SK-N-SH treated with all-trans-retinoic acid at 6 μM for 48 hours (cell line): ENCODE results near the gene SSRP1.

Source experiments
- ATAC-seq: fragments of 200-7000 bp; cut with Tn5 transposase; 3 replicates; pipeline ENCODE4 v1.9.1; 2020; ENCODE audit warnings: mild to moderate bottlenecking, moderate library complexity
- BACH2 ChIP-seq: fragments of 250-450 bp; sonication (Bioruptor Pico); IDR thresholded peaks from 2 replicates; pipeline ENCODE4 v1.9.0; 2021; ENCODE audit warnings: mild to moderate bottlenecking, borderline replicate concordance
- CSDC2 ChIP-seq: fragments of 250-450 bp; sonication (Bioruptor Pico); IDR thresholded peaks from 2 replicates; pipeline ENCODE4 v1.5.0; 2020; ENCODE audit warnings: mild to moderate bottlenecking, moderate library complexity
- ISL1 ChIP-seq: fragments of 250-450 bp; sonication (Bioruptor Pico); IDR thresholded peaks from 2 replicates; pipeline ENCODE4 v2.1.2; 2022; ENCODE audit warnings: mild to moderate bottlenecking, moderate library complexity
- PATZ1 ChIP-seq: fragments of 250-450 bp; sonication (Bioruptor Pico); IDR thresholded peaks from 2 replicates; pipeline ENCODE4 v1.8.0; 2020; ENCODE audit warnings: mild to moderate bottlenecking, moderate library complexity, borderline replicate concordance
- POU6F1 ChIP-seq: fragments of 250-450 bp; sonication (Bioruptor Pico); IDR thresholded peaks from 2 replicates; pipeline ENCODE4 v1.8.0; 2021; ENCODE audit warnings: low read depth, mild to moderate bottlenecking, moderate library complexity, borderline replicate concordance
- PPARA ChIP-seq: fragments of 250-450 bp; sonication (Bioruptor Pico); IDR thresholded peaks from 2 replicates; pipeline ENCODE4 v1.5.0; 2020; ENCODE audit warnings: mild to moderate bottlenecking, borderline replicate concordance
- RARB ChIP-seq: fragments of 250-450 bp; sonication (Bioruptor Pico); IDR thresholded peaks from 2 replicates; pipeline ENCODE4 v1.8.0; 2021; ENCODE audit warnings: mild to moderate bottlenecking, moderate library complexity
- SNAI2 ChIP-seq: fragments of 250-450 bp; sonication (Bioruptor Pico); IDR thresholded peaks from 2 replicates; pipeline ENCODE4 v1.5.0; 2020; ENCODE audit warnings: mild to moderate bottlenecking, moderate library complexity
- TCF4 ChIP-seq: fragments of 250-450 bp; sonication (Bioruptor Pico); IDR thresholded peaks from 2 replicates; pipeline ENCODE4 v1.8.0; 2021; ENCODE audit warnings: mild to moderate bottlenecking, moderate library complexity, borderline replicate concordance
- TOX ChIP-seq: fragments of 250-450 bp; sonication (Bioruptor Pico); IDR thresholded peaks from 2 replicates; pipeline ENCODE4 v1.8.0; 2021; ENCODE audit warnings: mild to moderate bottlenecking, moderate library complexity, borderline replicate concordance
- ZC3H10 ChIP-seq: fragments of 250-450 bp; sonication (Bioruptor Pico); IDR thresholded peaks from 2 replicates; pipeline ENCODE4 v1.5.1; 2021; ENCODE audit warnings: mild to moderate bottlenecking, moderate library complexity
- ZFP3 ChIP-seq: fragments of 250-450 bp; sonication (Bioruptor Pico); IDR thresholded peaks from 2 replicates; pipeline ENCODE4 v1.5.0; 2020; ENCODE audit warnings: mild to moderate bottlenecking, moderate library complexity
- ZFP30 ChIP-seq: fragments of 450-650 bp; formaldehyde crosslinking; IDR thresholded peaks from 2 replicates; pipeline ENCODE4 v1.5.0; 2022; ENCODE audit warnings: mild to moderate bottlenecking, moderate library complexity
- ZNF565 ChIP-seq: fragments of 450-650 bp; formaldehyde crosslinking; conservative IDR thresholded peaks from 2 replicates; pipeline ENCODE4 v1.5.0; 2020; ENCODE audit warnings: low read depth, mild to moderate bottlenecking, moderate library complexity
- ZNF70 ChIP-seq: fragments of 450-650 bp; formaldehyde crosslinking; IDR thresholded peaks from 2 replicates; pipeline ENCODE4 v1.5.0; 2020; ENCODE audit warnings: mild to moderate bottlenecking, moderate library complexity
- ZNF8 ChIP-seq: fragments of 450-650 bp; formaldehyde crosslinking; IDR thresholded peaks from 2 replicates; pipeline ENCODE4 v1.5.0; 2020; ENCODE audit warnings: mild to moderate bottlenecking, moderate library complexity
- TF ChIP-seq, protein P1 (sequence below): fragments of 250-450 bp; sonication (Bioruptor Pico); IDR thresholded peaks from 2 replicates; pipeline ENCODE4 v1.5.1; 2020; ENCODE audit warnings: low read depth, mild to moderate bottlenecking, moderate library complexity
- TF ChIP-seq, protein P2 (sequence below): fragments of 250-450 bp; sonication (Bioruptor Pico); IDR thresholded peaks from 2 replicates; pipeline ENCODE4 v1.5.1; 2021; ENCODE audit warnings: mild to moderate bottlenecking, moderate library complexity

The SSRP1 gene

DNA sequence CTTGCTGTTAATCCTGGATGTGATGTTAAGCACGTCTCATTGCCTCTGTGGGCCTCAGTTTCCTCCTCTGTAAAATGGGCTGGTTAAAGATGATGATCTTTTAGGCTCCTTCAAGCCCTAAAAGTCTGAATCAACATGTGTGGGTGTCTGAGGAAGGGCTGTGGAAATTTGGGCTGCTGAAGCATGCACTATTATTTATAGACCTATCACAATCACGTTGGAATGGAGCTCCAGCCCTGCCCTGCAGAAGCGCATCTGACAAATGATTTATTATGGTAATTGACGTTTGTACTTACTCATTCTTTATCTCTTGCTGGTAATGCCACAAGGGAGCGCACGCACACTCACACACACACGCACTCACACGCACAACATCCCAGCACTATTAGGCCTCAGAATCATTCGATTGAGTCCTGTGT lies 22.9 kb upstream of the SSRP1 start (continued):
- TF ChIP-seq POU6F1 (CRISPR knock-in tag) (no peak), ZFP30 (no peak), PATZ1 (no peak), ISL1 (CRISPR knock-in tag) (no peak), RARB (CRISPR knock-in tag) (no peak)
- TF ChIP-seq, all 23 proteins: peak for 0

- TF ChIP-seq SNAI2 (no peak), TCF4 (no peak), ZFP30 (no peak), ISL1 (CRISPR knock-in tag) (no peak), PPARA (CRISPR knock-in tag) (no peak), ZNF70 (CRISPR knock-in tag) (no peak)
- TF ChIP-seq, all 23 proteins: peak for 0
- ATAC-seq: no peak
These were observed 22.2 kb upstream of the SSRP1 start for GRCh38 chr11:57357856-57358255.

DNA sequence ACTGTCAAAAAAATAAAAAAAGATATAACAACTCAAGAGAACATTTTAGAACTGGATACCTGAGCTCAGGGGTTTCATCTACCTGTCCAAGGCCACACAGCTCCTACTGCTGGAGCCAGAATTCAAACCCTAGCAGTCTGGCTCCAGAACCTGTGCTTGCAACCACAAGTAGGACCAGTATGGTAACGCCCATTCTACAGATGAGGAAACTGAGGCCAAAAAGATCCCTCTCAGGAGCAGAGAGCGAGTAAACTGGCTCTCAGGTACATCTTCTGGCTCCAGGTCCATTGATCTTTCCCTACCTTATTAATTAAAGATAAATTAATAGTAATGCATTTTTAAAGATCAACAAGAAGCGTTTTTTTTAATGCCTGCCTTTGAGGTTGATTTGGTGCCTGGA lies 21.6 kb upstream of the SSRP1 start:
- TF ChIP-seq ZNF8 (CRISPR knock-in tag) (no peak), ZFP3 (CRISPR knock-in tag) (no peak), ZNF565 (CRISPR knock-in tag) (no peak), ZC3H10 (CRISPR knock-in tag) (no peak), PPARA (CRISPR knock-in tag) (no peak), POU6F1 (CRISPR knock-in tag) (no peak), CSDC2 (CRISPR knock-in tag) (no peak), SNAI2 (no peak)
- TF ChIP-seq, protein P1, sequence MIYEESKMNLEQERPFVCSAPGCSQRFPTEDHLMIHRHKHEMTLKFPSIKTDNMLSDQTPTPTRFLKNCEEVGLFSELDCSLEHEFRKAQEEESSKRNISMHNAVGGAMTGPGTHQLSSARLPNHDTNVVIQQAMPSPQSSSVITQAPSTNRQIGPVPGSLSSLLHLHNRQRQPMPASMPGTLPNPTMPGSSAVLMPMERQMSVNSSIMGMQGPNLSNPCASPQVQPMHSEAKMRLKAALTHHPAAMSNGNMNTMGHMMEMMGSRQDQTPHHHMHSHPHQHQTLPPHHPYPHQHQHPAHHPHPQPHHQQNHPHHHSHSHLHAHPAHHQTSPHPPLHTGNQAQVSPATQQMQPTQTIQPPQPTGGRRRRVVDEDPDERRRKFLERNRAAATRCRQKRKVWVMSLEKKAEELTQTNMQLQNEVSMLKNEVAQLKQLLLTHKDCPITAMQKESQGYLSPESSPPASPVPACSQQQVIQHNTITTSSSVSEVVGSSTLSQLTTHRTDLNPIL (CRISPR knock-in tag): no peak
- TF ChIP-seq, protein P2, sequence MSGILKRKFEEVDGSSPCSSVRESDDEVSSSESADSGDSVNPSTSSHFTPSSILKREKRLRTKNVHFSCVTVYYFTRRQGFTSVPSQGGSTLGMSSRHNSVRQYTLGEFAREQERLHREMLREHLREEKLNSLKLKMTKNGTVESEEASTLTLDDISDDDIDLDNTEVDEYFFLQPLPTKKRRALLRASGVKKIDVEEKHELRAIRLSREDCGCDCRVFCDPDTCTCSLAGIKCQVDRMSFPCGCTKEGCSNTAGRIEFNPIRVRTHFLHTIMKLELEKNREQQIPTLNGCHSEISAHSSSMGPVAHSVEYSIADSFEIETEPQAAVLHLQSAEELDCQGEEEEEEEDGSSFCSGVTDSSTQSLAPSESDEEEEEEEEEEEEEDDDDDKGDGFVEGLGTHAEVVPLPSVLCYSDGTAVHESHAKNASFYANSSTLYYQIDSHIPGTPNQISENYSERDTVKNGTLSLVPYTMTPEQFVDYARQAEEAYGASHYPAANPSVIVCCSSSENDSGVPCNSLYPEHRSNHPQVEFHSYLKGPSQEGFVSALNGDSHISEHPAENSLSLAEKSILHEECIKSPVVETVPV (CRISPR knock-in tag): no peak
- ATAC-seq: no peak

DNA sequence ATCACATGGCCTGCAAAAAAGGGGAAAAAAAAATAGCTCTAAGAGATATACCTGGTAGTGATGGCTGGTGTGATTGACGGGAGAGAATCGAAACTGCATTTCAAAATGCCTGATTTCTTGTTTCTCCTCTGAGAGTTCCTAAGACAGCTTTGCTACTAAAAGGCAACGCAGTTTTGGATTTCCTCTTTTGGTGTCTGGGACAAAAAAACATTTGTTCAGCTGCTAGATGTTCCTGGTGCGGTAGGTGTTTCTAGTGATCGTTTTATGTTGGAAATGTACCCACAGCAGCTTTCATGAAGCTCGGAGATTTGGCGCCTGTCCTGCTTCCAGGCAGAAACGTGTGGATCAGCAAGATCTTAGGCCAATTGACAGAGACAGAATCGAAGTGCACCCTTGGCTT lies 20.6 kb upstream of the SSRP1 start:
- no peak for ATAC-seq
- TF ChIP-seq BACH2 (CRISPR knock-in tag) (no peak), TOX (CRISPR knock-in tag) (no peak), POU6F1 (CRISPR knock-in tag) (no peak), ISL1 (CRISPR knock-in tag) (no peak), ZNF70 (CRISPR knock-in tag) (no peak), TCF4 (no peak)
- TF ChIP-seq, protein P2 (CRISPR knock-in tag): no peak
